ENCODE data around the gene ANGEL2. TPM values are rescaled to one million over a fixed set of nuclear protein-coding genes. Genes with fewer than 3 reads are reported as not detected.

ANGEL2 gene, protein sequence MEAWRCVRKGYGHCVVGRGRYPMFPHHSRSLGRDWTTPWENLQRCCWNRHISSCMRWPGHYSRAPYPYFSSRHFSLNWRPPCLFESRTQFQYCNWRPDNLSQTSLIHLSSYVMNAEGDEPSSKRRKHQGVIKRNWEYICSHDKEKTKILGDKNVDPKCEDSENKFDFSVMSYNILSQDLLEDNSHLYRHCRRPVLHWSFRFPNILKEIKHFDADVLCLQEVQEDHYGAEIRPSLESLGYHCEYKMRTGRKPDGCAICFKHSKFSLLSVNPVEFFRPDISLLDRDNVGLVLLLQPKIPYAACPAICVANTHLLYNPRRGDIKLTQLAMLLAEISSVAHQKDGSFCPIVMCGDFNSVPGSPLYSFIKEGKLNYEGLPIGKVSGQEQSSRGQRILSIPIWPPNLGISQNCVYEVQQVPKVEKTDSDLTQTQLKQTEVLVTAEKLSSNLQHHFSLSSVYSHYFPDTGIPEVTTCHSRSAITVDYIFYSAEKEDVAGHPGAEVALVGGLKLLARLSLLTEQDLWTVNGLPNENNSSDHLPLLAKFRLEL
- polyA plus RNA-seq (2013, experiment 1 of 2), result 13.6 TPM
- polyA plus RNA-seq (2013, experiment 2 of 2), result 15.4 TPM

DNA sequence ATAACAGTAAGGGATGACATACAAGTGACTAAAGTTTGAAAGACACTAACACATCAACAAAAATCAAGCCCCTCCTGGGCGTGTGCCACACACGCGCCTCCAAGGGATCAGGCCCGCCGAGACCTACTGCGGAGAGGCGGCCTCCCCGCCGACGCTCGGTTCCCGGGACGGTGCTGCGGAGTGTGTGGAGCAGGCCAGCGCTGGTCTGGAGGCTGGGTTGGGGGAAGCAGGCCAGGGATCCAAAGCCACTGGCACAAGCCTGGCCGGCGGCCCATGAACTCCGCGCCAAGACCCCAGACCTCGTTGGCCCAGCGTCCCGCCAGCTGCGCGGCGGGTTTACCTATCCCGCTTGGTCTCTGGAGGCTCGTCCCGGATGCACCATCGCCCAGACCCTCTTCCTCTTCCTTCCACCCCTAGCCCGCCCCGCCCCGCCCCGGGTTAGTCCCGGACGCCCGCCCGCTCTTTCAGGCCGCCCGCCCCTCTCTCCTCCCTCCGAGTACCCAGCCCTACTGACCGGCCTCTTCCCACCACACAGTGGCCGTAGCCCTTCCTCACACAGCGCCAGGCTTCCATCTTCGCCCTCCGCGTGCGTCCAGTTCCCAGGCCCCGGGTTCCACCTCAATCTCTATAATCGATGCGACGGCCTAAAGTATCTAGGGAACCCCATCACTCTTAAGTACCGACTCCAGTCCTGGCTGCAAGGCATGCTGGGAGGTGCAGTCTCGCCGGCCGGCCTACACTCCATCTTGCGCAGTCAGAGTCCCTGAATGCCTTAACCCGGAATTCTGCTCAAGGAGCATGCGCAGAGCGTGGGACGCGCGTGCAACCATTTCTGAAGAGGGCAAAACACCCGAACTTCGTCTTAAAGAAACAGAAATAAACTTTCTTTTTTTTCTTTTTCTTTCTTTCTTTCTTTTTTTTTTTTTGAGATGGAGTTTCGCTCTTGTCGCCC lies at the start of gene ANGEL2:
Gene ANGEL2, minus strand, starts transcription at position 769 of the 952 bp plus-strand sequence. Its CDS starts 196 bp downstream, at position 573.
- Histone ChIP-seq H3K4me2 (ENCODE audit: low read length, poor library complexity, severe bottlenecking) (peak within 1 kb of the TSS; percentile 75), H3K27ac (ENCODE audit: low read length, poor library complexity, severe bottlenecking) (peak within 1 kb of the TSS; percentile 90), H3K18ac (ENCODE audit: low read depth in 1 of 2, low read length in 2 of 2) (peak within 1 kb of the TSS; percentile 71 to 88), H3K9me3 (ENCODE audit: control insufficient read depth, low read length) (no peaks in the 10 kb centered on the region), H3K36me3 (ENCODE audit: control insufficient read depth in 1 of 2, insufficient read depth in 2 of 2, low read depth in 1 of 2, low read length in 2 of 2) (peaks cover 0 to 29% of the 10 kb centered on the region in 2 experiments), H2BK12ac (ENCODE audit: low read length in 2 of 2) (peak within 1 kb of the TSS in 1 of 2 experiments; percentile 3), H3K14ac (ENCODE audit: low read length in 2 of 2) (peak within 1 kb of the TSS in 1 of 2 experiments; percentile 87), H2BK5ac (ENCODE audit: low read depth, low read length, poor library complexity, severe bottlenecking) (peak within 1 kb of the TSS; percentile 11), H3K4ac (ENCODE audit: low read depth in 1 of 2, low read length in 2 of 2) (peak within 1 kb of the TSS in 1 of 2 experiments; percentile 76), H3K79me1 (replicated peaks; ENCODE audit: low read length, poor library complexity, severe bottlenecking) (peaks cover 8% of the 10 kb centered on the region), H4K91ac (ENCODE audit: low read length) (peak within 1 kb of the TSS; percentile 89), H2AK5ac (ENCODE audit: low read length, severe bottlenecking) (no peak within 1 kb of the TSS), H4K8ac (ENCODE audit: low read length) (peak within 1 kb of the TSS; percentile 87), H3K27me3 (ENCODE audit: control insufficient read depth in 1 of 2, insufficient read depth in 1 of 2, low read length in 2 of 2) (no peaks in the 10 kb centered on the region), H3K9ac (ENCODE audit: low read length) (peak within 1 kb of the TSS; percentile 95), H3K4me3 (ENCODE audit: insufficient read depth in 1 of 2, low read depth in 1 of 2, low read length in 2 of 2) (peak within 1 kb of the TSS; percentile 70 to 93), H2AFZ (ENCODE audit: low read depth, low read length) (peak within 1 kb of the TSS; percentile 59), H3K4me1 (ENCODE audit: control insufficient read depth, insufficient read depth, low read depth, low read length) (no peaks in the 10 kb centered on the region), H2BK15ac (ENCODE audit: low read depth, poor library complexity, severe bottlenecking) (peak within 1 kb of the TSS; percentile 74), H3K23ac (ENCODE audit: low read length in 2 of 2) (peak within 1 kb of the TSS in 1 of 2 experiments; percentile 46), H2BK120ac (ENCODE audit: low read depth, low read length) (peak within 1 kb of the TSS; percentile 69)
- peak; percentile 98 for DNase-seq
- WGBS, result under 1% methylated on average over 60 of the region's 66 CpGs

DNA sequence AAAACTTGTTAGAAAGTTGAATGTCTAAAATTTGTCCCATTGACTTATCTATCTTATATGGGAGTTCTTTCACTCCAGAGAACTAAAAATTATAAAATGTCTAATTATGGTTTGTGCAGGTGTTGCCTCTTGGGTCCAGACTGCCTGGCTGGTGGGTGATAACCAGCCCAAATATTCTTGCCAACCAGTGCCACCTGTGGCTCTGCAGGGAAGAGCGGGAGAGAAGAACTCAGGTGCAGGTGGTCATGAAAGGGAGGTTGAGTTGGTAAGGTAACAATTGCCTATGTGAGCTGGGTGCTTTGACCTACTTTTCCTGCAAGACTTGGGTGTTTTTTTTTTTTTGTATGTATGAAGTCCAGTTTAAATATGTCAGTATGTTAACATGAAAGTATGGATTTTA lies 45.6 kb upstream of the ANGEL2 start:
- no peak overlapping the region for H4K8ac ChIP-seq (ENCODE audit: low read length)
- no peak overlapping the region for H3K18ac ChIP-seq (ENCODE audit: low read depth in 1 of 2, low read length in 2 of 2)
- no peak overlapping the region for H3K4me3 ChIP-seq (ENCODE audit: insufficient read depth in 1 of 2, low read depth in 1 of 2, low read length in 2 of 2)
- no peak overlapping the region for H3K14ac ChIP-seq (ENCODE audit: low read length in 2 of 2)
- H2BK15ac ChIP-seq (ENCODE audit: low read depth, poor library complexity, severe bottlenecking), result no peak overlapping the region
- no peak overlapping the region for H4K91ac ChIP-seq (ENCODE audit: low read length)
- no peak overlapping the region for H3K4me2 ChIP-seq (ENCODE audit: low read length, poor library complexity, severe bottlenecking)
- H3K9me3 ChIP-seq (ENCODE audit: control insufficient read depth, low read length), result no peaks in the 10 kb centered on the region
- no peaks in the 10 kb centered on the region for H3K27me3 ChIP-seq (ENCODE audit: control insufficient read depth in 1 of 2, insufficient read depth in 1 of 2, low read length in 2 of 2)
- H3K9ac ChIP-seq (ENCODE audit: low read length), result no peak overlapping the region
- H2AK5ac ChIP-seq (ENCODE audit: low read length, severe bottlenecking), result no peak overlapping the region
- DNase-seq, result no peak
- H2BK12ac ChIP-seq (ENCODE audit: low read length in 2 of 2), result no peak overlapping the region
- H3K79me1 ChIP-seq (replicated peaks; ENCODE audit: low read length, poor library complexity, severe bottlenecking), result peaks cover 20% of the 10 kb centered on the region
- no peak overlapping the region for H3K27ac ChIP-seq (ENCODE audit: low read length, poor library complexity, severe bottlenecking)
- 100% methylated on average over 1 of the region's 1 CpG for WGBS
- H3K36me3 ChIP-seq (ENCODE audit: control insufficient read depth in 1 of 2, insufficient read depth in 2 of 2, low read depth in 1 of 2, low read length in 2 of 2), result peaks cover 0 to 5% of the 10 kb centered on the region in 2 experiments
- no peak overlapping the region for H3K4ac ChIP-seq (ENCODE audit: low read depth in 1 of 2, low read length in 2 of 2)
- no peak overlapping the region for H2BK120ac ChIP-seq (ENCODE audit: low read depth, low read length)
- no peak overlapping the region for H2AFZ ChIP-seq (ENCODE audit: low read depth, low read length)
- H3K4me1 ChIP-seq (ENCODE audit: control insufficient read depth, insufficient read depth, low read depth, low read length), result no peaks in the 10 kb centered on the region
- H2BK5ac ChIP-seq (ENCODE audit: low read depth, low read length, poor library complexity, severe bottlenecking), result no peak overlapping the region
- H3K23ac ChIP-seq (ENCODE audit: low read length in 2 of 2), result no peak overlapping the region

DNA sequence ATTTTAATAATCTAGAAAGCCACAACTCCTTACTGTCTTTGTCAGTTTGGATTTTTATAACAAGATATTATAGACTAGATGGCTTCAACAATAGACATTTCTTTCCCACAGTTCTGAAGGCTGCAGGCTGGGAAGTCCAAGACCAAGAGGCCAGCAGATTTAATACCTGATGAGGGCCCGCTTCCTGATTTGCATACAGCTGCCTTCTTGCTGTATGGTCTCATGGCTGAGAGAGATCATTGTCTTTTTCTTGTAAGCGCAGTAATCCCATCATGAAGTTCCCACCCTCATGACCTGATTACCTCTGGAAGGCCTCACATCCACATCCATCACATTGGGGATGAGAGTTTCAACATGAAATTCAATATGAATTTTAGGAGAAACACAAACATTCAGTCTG lies 45.2 kb upstream of the ANGEL2 start:
- H2BK15ac ChIP-seq (ENCODE audit: low read depth, poor library complexity, severe bottlenecking), result no peak overlapping the region
- peaks cover 0 to 5% of the 10 kb centered on the region in 2 experiments for H3K36me3 ChIP-seq (ENCODE audit: control insufficient read depth in 1 of 2, insufficient read depth in 2 of 2, low read depth in 1 of 2, low read length in 2 of 2)
- no peak overlapping the region for H3K4me2 ChIP-seq (ENCODE audit: low read length, poor library complexity, severe bottlenecking)
- H3K23ac ChIP-seq (ENCODE audit: low read length in 2 of 2), result no peak overlapping the region
- H3K14ac ChIP-seq (ENCODE audit: low read length in 2 of 2), result no peak overlapping the region
- no peak overlapping the region for H4K91ac ChIP-seq (ENCODE audit: low read length)
- WGBS, result 100% methylated on average over 1 of the region's 2 CpGs
- no peak overlapping the region for H2AFZ ChIP-seq (ENCODE audit: low read depth, low read length)
- DNase-seq, result no peak
- H3K4me1 ChIP-seq (ENCODE audit: control insufficient read depth, insufficient read depth, low read depth, low read length), result no peaks in the 10 kb centered on the region
- no peak overlapping the region for H3K4ac ChIP-seq (ENCODE audit: low read depth in 1 of 2, low read length in 2 of 2)
- no peak overlapping the region for H3K9ac ChIP-seq (ENCODE audit: low read length)
- no peaks in the 10 kb centered on the region for H3K27me3 ChIP-seq (ENCODE audit: control insufficient read depth in 1 of 2, insufficient read depth in 1 of 2, low read length in 2 of 2)
- no peak overlapping the region for H4K8ac ChIP-seq (ENCODE audit: low read length)
- H3K4me3 ChIP-seq (ENCODE audit: insufficient read depth in 1 of 2, low read depth in 1 of 2, low read length in 2 of 2), result no peak overlapping the region
- peaks cover 23% of the 10 kb centered on the region for H3K79me1 ChIP-seq (replicated peaks; ENCODE audit: low read length, poor library complexity, severe bottlenecking)
- H2AK5ac ChIP-seq (ENCODE audit: low read length, severe bottlenecking), result no peak overlapping the region
- H3K27ac ChIP-seq (ENCODE audit: low read length, poor library complexity, severe bottlenecking), result no peak overlapping the region
- H2BK12ac ChIP-seq (ENCODE audit: low read length in 2 of 2), result no peak overlapping the region
- H2BK120ac ChIP-seq (ENCODE audit: low read depth, low read length), result peak overlapping the region; percentile 5
- no peak overlapping the region for H2BK5ac ChIP-seq (ENCODE audit: low read depth, low read length, poor library complexity, severe bottlenecking)
- no peak overlapping the region for H3K18ac ChIP-seq (ENCODE audit: low read depth in 1 of 2, low read length in 2 of 2)
- H3K9me3 ChIP-seq (ENCODE audit: control insufficient read depth, low read length), result no peaks in the 10 kb centered on the region
